Thoracic aorta (tissue), 2 donors: ENCODE data around the gene LYZL4. TPM values are rescaled to one million over a fixed set of nuclear protein-coding genes. Genes with fewer than 3 reads are reported as not detected.

Experiments
- ATAC-seq: fragments of 150-250 bp; one replicate; pipeline ENCODE4 v1.8.0; 2017; ENCODE audit warnings: low read depth; ENCODE audit not compliant: insufficient number of reproducible peaks, low FRiP score
- DNase-seq: peaks from one replicate; pipeline ENCODE4 v3.0.0-alpha.2; 2020; ENCODE audit warnings: low spot score
- H3K27ac ChIP-seq, 2 donors: fragments of 200-600 bp; sonication (generic); 1 replicate in 1 of 2; 2 replicates in 1 of 2; pipeline ENCODE4 v1.5.1; 2016; ENCODE audit warnings: mild to moderate bottlenecking in 2 of 2, moderate library complexity in 2 of 2
- H3K27me3 ChIP-seq: fragments of 200-600 bp; sonication (generic); replicated peaks from 2 replicates; pipeline ENCODE4 v1.6.0; 2016; ENCODE audit warnings: mild to moderate bottlenecking; ENCODE audit not compliant: insufficient read depth
- H3K36me3 ChIP-seq: fragments of 200-600 bp; sonication (generic); one replicate; pipeline ENCODE4 v1.5.1; 2016
- H3K4me1 ChIP-seq, 2 donors: fragments of 200-600 bp; sonication (generic); 1 replicate in 1 of 2; 2 replicates in 1 of 2; pipeline versions ENCODE4 v1.5.1 to v1.6.0; 2016; ENCODE audit warnings: low read depth in 2 of 2, mild to moderate bottlenecking in 1 of 2; ENCODE audit not compliant: control insufficient read depth in 1 of 2
- H3K4me3 ChIP-seq: fragments of 200-600 bp; sonication (generic); 2 replicates; pipeline ENCODE4 v1.5.1; 2016; ENCODE audit warnings: mild to moderate bottlenecking
- H3K9me3 ChIP-seq: fragments of 200-600 bp; sonication (generic); 2 replicates; pipeline ENCODE4 v1.5.1; 2016
- CTCF ChIP-seq: fragments of 200-600 bp; sonication (generic); IDR thresholded peaks from one replicate; pipeline ENCODE4 v1.5.1; 2019; ENCODE audit warnings: antibody characterized with exemption
- total RNA-seq, 2 donors: library from RNA; depleted of rRNA; stranded (reverse); fragments of >200 nt; gene quantifications; one replicate each; pipeline versions ENCODE4 v1.1.0 to v1.2.3, GENCODE V29; 2016

LYZL4 gene
- total RNA-seq, 2 donors from 2014 or later, result not detected

- no peak overlapping the region for H3K4me3 ChIP-seq
- no peaks in the 10 kb centered on the region for H3K36me3 ChIP-seq
- no peaks in the 10 kb centered on the region for H3K9me3 ChIP-seq
- no peak for TF ChIP-seq CTCF
- H3K27me3 ChIP-seq, result no peaks in the 10 kb centered on the region
- H3K4me1 ChIP-seq, result no peaks in the 10 kb centered on the region
- no peak for ATAC-seq
- no peak overlapping the region for H3K27ac ChIP-seq
- no peak for DNase-seq
Observed at GRCh38 chr3:42402394-42403096, 7.9 kb downstream of the LYZL4 start.

GRCh38 chr3:42398080-42398479 is 12.3 kb downstream of the LYZL4 start:
- no peaks in the 10 kb centered on the region for H3K27me3 ChIP-seq
- no peaks in the 10 kb centered on the region for H3K9me3 ChIP-seq
- no peak for DNase-seq
- TF ChIP-seq CTCF, result no peak
- no peaks in the 10 kb centered on the region for H3K4me1 ChIP-seq
- no peaks in the 10 kb centered on the region for H3K36me3 ChIP-seq
- no peak for ATAC-seq
- no peak overlapping the region for H3K27ac ChIP-seq
- no peak overlapping the region for H3K4me3 ChIP-seq

DNA sequence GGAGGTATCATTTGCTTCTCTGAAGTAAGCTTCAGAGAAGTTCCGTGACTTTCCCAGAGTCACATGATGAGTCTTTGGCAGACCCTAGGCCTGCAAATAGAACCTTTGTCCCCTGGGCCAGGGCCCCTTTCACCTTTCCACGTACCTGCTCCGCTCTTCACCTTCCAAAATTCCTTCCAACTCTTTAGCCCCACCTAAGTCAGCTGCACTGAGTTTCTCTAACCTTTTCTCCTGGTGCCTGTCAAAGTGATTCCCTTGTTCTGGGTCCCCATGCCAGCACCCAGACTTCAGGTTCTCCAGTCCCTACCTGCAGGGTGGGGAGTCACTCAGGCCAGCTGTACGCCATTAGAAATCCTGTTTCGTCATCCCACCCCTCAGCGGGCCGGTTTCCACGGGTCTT is 12.8 kb downstream of the LYZL4 start:
- DNase-seq (no peak), ATAC-seq (no peak)
- no peak for TF ChIP-seq CTCF
- Histone ChIP-seq H3K36me3 (no peaks in the 10 kb centered on the region), H3K4me1 (no peaks in the 10 kb centered on the region), H3K27ac (no peak overlapping the region), H3K9me3 (no peaks in the 10 kb centered on the region), H3K27me3 (no peaks in the 10 kb centered on the region), H3K4me3 (no peak overlapping the region)

DNA sequence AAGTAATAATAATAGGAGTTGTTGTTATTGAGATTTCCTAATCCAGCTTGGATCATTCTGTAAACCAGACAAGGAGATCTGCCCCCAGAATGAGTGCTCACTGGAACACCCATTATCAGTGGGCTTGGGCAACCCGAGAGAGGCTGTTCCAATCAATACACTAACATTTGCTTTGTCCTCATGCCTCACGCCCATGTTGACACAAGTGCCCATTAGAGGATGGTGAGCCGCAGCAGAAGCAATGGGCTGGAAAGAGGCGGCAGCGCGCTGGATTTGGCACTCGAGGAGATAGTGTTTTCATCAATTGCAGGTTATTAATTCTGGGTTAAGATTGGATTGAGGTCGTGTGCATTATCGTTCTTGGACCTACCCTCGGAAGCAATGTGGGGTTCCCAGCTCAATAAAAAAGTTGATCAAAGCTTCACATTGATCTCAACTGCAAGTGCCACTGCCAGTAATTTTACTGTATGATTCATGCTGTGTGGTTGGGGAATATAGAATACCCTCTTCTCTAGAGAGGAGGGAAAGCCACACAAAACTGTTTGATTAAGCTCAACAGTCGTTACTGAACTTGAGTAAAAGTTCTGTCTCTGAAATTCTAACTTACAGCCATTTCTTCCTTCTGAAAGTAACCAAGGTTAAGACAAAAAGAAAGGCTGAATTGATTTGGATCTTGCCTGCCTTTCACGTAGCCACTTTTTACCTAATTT is 15.7 kb downstream of the LYZL4 start:
- ATAC-seq (no peak), DNase-seq (no peak)
- H3K27ac ChIP-seq, result no peak overlapping the region
- no peak overlapping the region for H3K4me3 ChIP-seq
- no peak for TF ChIP-seq CTCF
- no peaks in the 10 kb centered on the region for H3K36me3 ChIP-seq
- no peaks in the 10 kb centered on the region for H3K27me3 ChIP-seq
- H3K4me1 ChIP-seq, result no peaks in the 10 kb centered on the region
- no peaks in the 10 kb centered on the region for H3K9me3 ChIP-seq

DNA sequence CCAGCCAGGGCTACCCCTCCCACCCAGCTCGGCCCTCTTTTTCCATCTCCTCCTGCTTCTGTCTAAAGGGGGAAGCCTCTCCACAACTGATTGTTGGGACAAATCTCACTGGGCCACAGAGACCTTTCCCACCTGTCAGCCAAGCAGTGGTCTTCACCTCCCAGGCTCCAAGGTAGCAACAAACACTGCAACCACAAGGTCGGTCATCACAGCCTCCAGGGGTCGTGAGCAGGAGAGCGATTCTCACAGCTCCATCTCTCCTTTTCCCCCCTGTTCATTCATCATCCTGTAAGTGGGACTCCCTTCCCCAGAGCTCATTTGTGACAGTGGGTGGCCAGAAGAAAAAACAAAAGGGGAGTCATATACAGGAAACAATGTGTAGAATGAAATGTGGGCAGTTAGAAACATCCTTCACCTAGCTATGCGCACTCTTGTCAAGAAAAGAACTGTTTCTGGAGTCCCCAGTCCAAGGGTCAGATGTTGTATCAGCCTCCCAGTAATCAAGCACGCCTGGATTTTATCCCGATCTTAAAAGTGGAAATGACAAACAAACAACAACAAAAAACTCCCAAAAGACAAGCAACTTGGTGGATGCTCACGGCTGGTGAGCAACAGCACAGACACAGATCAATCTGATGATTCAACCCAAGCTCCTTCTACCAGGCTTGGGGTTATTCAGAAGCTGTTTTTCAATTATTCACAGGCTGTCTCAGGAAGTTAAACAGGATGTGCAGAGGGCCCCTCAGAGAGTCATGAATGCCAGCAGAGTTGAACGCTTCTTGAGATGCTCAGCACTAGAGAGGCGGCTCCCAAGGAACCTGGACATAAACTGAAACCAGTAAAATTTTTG is 22.4 kb downstream of the LYZL4 start:
- no peak overlapping the region for H3K27ac ChIP-seq
- no peak for TF ChIP-seq CTCF
- no peak overlapping the region for H3K4me3 ChIP-seq
- no peaks in the 10 kb centered on the region for H3K4me1 ChIP-seq
- no peaks in the 10 kb centered on the region for H3K27me3 ChIP-seq
- no peaks in the 10 kb centered on the region for H3K36me3 ChIP-seq
- no peak for DNase-seq
- no peak for ATAC-seq
- H3K9me3 ChIP-seq, result no peaks in the 10 kb centered on the region
